ENCODE results near the gene PMPCA. TPM values are rescaled to one million over a fixed set of nuclear protein-coding genes. Genes with fewer than 3 reads are reported as not detected.

PMPCA gene
- total and polyA plus RNA-seq, 2 of the 13 experiments (the other 11 are each of a cell fraction or from before 2014, with no cell fraction given), result 70.2 to 88.4 TPM

GRCh38 chr9:136399176-136400037 is 11.1 kb upstream of the PMPCA start (continued):
- peak; percentile 55; the same call in 1 of the 2 replicates for TF ChIP-seq RXRA (CRISPR knock-in tag; IDR thresholded peaks at IDR 0.05)
- TF ChIP-seq TOE1 (CRISPR knock-in tag; IDR thresholded peaks at IDR 0.05), result no peak
- no peak for TF ChIP-seq MAF1 (CRISPR knock-in tag; IDR thresholded peaks at IDR 0.05; ENCODE audit: borderline replicate concordance)
- no peak for TF ChIP-seq ZKSCAN5 (CRISPR knock-in tag; IDR thresholded peaks at IDR 0.05)
- no peak for TF ChIP-seq CSRNP1 (CRISPR knock-in tag; IDR thresholded peaks at IDR 0.05)
- 0 out of 2 replicates have a peak, but pooled peaks have one; percentile 43 for TF ChIP-seq ZNF703 (CRISPR knock-in tag; IDR thresholded peaks at IDR 0.05; ENCODE audit: borderline replicate concordance)
- TF ChIP-seq MAFK (conservative IDR thresholded peaks at IDR 0.05 in 1 of 2, IDR thresholded peaks at IDR 0.05 in 1 of 2; ENCODE audit: low read length in 2 of 2), result no peak
- 0 out of 2 replicates have a peak, but pooled peaks have one; percentile 12 for TF ChIP-seq EEA1 (CRISPR knock-in tag; IDR thresholded peaks at IDR 0.05; ENCODE audit: borderline replicate concordance)
- no peak for TF ChIP-seq FLYWCH1 (CRISPR knock-in tag; IDR thresholded peaks at IDR 0.05)
- TF ChIP-seq NR2F2 (IDR thresholded peaks at IDR 0.05; ENCODE audit: borderline replicate concordance, low read depth), result no peak
- no peak for TF ChIP-seq LCORL (IDR thresholded peaks at IDR 0.05)
- no peak for TF ChIP-seq LCORL (CRISPR knock-in tag; IDR thresholded peaks at IDR 0.05)
- no peak for TF ChIP-seq HDAC6 (IDR thresholded peaks at IDR 0.05; ENCODE audit: low read depth, low read length)
- TF ChIP-seq ZFP41 (CRISPR knock-in tag; IDR thresholded peaks at IDR 0.05; ENCODE audit: borderline replicate concordance), result no peak
- no peak for TF ChIP-seq UBTF (CRISPR knock-in tag; IDR thresholded peaks at IDR 0.05)
- TF ChIP-seq ONECUT2 (CRISPR knock-in tag; IDR thresholded peaks at IDR 0.05), result no peak
- no peak for TF ChIP-seq STAG1 (CRISPR knock-in tag; IDR thresholded peaks at IDR 0.05)
- no peak for TF ChIP-seq ZNF350 (CRISPR knock-in tag; IDR thresholded peaks at IDR 0.05; ENCODE audit: borderline replicate concordance, low read depth)
- TF ChIP-seq PPARG (CRISPR knock-in tag; conservative IDR thresholded peaks at IDR 0.05), result no peak
- no peak for TF ChIP-seq ZSCAN29 (CRISPR knock-in tag; conservative IDR thresholded peaks at IDR 0.05)
- TF ChIP-seq RELA (CRISPR knock-in tag; IDR thresholded peaks at IDR 0.05), result no peak
- no peak for TF ChIP-seq ZNF678 (CRISPR knock-in tag; IDR thresholded peaks at IDR 0.05)
- TF ChIP-seq ZNF556 (CRISPR knock-in tag; IDR thresholded peaks at IDR 0.05; ENCODE audit: borderline replicate concordance), result 0 out of 2 replicates have a peak, but pooled peaks have one; percentile 19
- no peak for TF ChIP-seq GMEB2 (CRISPR knock-in tag; IDR thresholded peaks at IDR 0.05; ENCODE audit: low read depth)
- no peak for TF ChIP-seq ZNF563 (CRISPR knock-in tag; IDR thresholded peaks at IDR 0.05)
- TF ChIP-seq PITX1 (CRISPR knock-in tag; IDR thresholded peaks at IDR 0.05), result no peak

Data from HepG2 (cell line).